Ishikawa (cell line): Measurements from ENCODE around the gene DPP4.
A peak's percentile ranks its signal among the peaks of the same experiment; 100 is the strongest.

Source experiments
- CEBPB ChIP-seq: IDR thresholded peaks from 2 replicates; pipeline ENCODE4 v1.6.1; 2012
- EP300 ChIP-seq: IDR thresholded peaks from 2 replicates; pipeline ENCODE4 v1.6.1; 2012; ENCODE audit warnings: borderline replicate concordance
- FOXM1 ChIP-seq: IDR thresholded peaks from 2 replicates; pipeline ENCODE4 v1.6.1; 2012; ENCODE audit warnings: low read depth, borderline replicate concordance
- MAX ChIP-seq: IDR thresholded peaks from 2 replicates; pipeline ENCODE4 v1.6.1; 2012
- NFIC ChIP-seq: IDR thresholded peaks from 2 replicates; pipeline ENCODE4 v1.6.1; 2012
- TAF1 ChIP-seq: IDR thresholded peaks from 2 replicates; pipeline ENCODE4 v1.6.1; 2012; ENCODE audit warnings: low read depth, mild to moderate bottlenecking
- YY1 ChIP-seq: IDR thresholded peaks from 2 replicates; pipeline ENCODE4 v1.6.1; 2012; ENCODE audit warnings: low read depth

- TF ChIP-seq EP300 (peak; percentile 24; the same call in 1 of the 2 replicates), MAX (no peak), YY1 (no peak), FOXM1 (no peak), CEBPB (0 out of 2 replicates have a peak, but pooled peaks have one; percentile 3), NFIC (0 out of 2 replicates have a peak, but pooled peaks have one; percentile 28), TAF1 (no peak)
Observed at GRCh38 chr2:162113088-162113775, 39.2 kb upstream of the DPP4 start.
